ENCODE results near the gene DDAH2.

Gene DDAH2

DNA sequence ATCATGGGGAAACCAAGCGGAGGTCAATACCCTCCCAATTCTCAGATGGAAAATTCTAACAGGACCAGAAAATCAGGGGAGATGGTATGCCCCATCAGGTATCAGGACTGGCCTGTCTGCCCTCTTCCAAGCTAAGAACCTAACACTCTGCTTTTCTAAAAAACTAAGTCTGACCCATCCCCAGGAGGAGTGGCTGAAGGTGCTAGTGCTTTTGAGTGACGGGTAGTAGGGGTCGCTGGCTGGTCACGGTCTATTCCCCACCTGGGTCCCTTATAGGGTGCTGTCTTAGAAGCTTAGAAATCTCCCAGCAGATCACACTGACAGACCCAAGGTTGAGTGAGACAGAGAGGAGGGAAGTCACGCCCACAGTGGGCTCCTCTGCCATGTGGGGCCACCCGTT is 35.6 kb downstream of the DDAH2 start:
- H3K9ac ChIP-seq (ENCODE audit: low read length): no peak overlapping the region
- H3K4me1 ChIP-seq (ENCODE audit: control insufficient read depth, insufficient read depth, low read length): peaks cover 7% of the 10 kb centered on the region; the same call in 1 of the 2 replicates
- H3K9me3 ChIP-seq (ENCODE audit: control insufficient read depth, insufficient read depth, low read depth, low read length): no peaks in the 10 kb centered on the region
- H3K27me3 ChIP-seq (ENCODE audit: control insufficient read depth, insufficient read depth, low read length): no peaks in the 10 kb centered on the region
- H3K27ac ChIP-seq (ENCODE audit: low read depth, low read length): no peak overlapping the region
- H3K36me3 ChIP-seq (ENCODE audit: control insufficient read depth, insufficient read depth, low read length): peaks cover 64% of the 10 kb centered on the region
- no peak overlapping the region for H3K4me3 ChIP-seq (ENCODE audit: low read depth, low read length)

DNA sequence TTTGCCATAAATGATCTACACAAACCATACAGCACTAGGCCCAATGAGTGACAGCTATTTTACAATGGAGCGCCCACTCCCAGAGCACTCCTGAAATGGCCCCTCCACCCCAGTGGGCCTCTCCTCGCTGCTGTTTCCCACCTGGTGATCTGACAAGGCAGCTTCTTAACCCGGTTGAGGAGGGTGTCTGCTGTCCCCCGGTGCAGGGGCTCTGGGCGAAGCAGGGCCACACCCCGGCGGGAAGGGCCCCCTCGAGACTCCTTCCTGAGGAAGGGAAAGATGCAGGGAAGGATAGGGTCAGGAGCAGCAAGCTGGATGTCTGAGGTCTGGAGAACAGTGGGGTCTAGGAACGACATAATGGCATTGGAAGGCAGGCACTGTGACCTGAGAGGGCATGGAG is 36.2 kb downstream of the DDAH2 start:
- peaks cover 71% of the 10 kb centered on the region for H3K36me3 ChIP-seq (ENCODE audit: control insufficient read depth, insufficient read depth, low read length)
- no peaks in the 10 kb centered on the region for H3K27me3 ChIP-seq (ENCODE audit: control insufficient read depth, insufficient read depth, low read length)
- no peak overlapping the region for H3K27ac ChIP-seq (ENCODE audit: low read depth, low read length)
- H3K4me1 ChIP-seq (ENCODE audit: control insufficient read depth, insufficient read depth, low read length): peaks cover 7% of the 10 kb centered on the region; the same call in 1 of the 2 replicates
- no peak overlapping the region for H3K4me3 ChIP-seq (ENCODE audit: low read depth, low read length)
- no peak overlapping the region for H3K9ac ChIP-seq (ENCODE audit: low read length)
- H3K9me3 ChIP-seq (ENCODE audit: control insufficient read depth, insufficient read depth, low read depth, low read length): no peaks in the 10 kb centered on the region

DNA sequence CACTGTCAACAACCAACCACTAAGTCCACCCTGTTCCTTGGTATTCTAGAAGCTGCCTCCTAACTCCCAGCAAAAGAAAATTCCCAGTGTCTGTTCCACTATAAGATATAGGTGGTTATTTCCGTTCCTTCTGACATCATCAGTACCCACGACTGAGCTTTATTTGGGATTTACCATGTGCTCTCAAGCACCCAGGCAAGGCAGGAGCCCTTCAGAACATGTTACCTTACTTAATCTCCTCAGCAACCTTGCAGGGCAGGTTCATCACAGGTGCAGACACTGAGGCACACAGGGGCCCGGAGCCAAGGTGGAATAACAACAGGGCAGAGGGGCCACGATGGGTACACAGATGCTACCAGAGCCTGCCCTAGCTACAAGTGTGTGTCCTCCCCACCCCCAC is 36.7 kb downstream of the DDAH2 start:
- Histone ChIP-seq H3K27me3 (ENCODE audit: control insufficient read depth, insufficient read depth, low read length) (no peaks in the 10 kb centered on the region), H3K36me3 (ENCODE audit: control insufficient read depth, insufficient read depth, low read length) (peaks cover 72% of the 10 kb centered on the region), H3K9ac (ENCODE audit: low read length) (no peak overlapping the region), H3K4me3 (ENCODE audit: low read depth, low read length) (no peak overlapping the region), H3K9me3 (ENCODE audit: control insufficient read depth, insufficient read depth, low read depth, low read length) (no peaks in the 10 kb centered on the region), H3K4me1 (ENCODE audit: control insufficient read depth, insufficient read depth, low read length) (peaks cover 7% of the 10 kb centered on the region; the same call in 1 of the 2 replicates), H3K27ac (ENCODE audit: low read depth, low read length) (no peak overlapping the region)

DNA sequence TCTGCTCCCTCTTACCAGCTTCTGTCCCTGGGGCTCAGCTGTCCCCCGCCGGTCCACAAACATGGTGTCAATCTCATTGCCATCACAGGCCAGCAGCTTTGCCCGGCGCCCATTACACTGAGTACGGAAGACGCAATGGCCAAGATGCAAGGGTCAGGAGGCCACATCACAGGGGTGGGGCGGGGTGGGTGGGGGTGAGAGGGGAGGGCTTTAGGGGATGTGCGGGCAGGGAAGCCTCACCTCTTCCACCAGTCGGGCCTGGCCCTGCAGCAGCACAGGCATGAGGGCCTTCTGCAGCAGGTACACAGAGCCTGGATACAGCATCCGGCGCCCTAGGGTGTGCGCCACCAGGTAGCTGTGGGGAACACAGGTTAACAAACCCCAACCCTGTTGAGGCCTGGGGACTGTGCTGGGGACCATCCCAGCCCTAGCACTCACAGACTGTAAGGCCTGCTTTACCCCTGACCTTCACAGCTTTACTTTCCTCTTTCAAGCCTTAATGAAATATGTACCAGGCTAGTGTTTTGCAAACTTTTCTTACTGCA is 37.5 kb downstream of the DDAH2 start:
- H3K9me3 ChIP-seq (ENCODE audit: control insufficient read depth, insufficient read depth, low read depth, low read length): no peaks in the 10 kb centered on the region
- H3K27me3 ChIP-seq (ENCODE audit: control insufficient read depth, insufficient read depth, low read length): no peaks in the 10 kb centered on the region
- no peak overlapping the region for H3K27ac ChIP-seq (ENCODE audit: low read depth, low read length)
- H3K4me3 ChIP-seq (ENCODE audit: low read depth, low read length): no peak overlapping the region
- no peak overlapping the region for H3K9ac ChIP-seq (ENCODE audit: low read length)
- H3K4me1 ChIP-seq (ENCODE audit: control insufficient read depth, insufficient read depth, low read length): peaks cover 7% of the 10 kb centered on the region; the same call in 1 of the 2 replicates
- peaks cover 72% of the 10 kb centered on the region for H3K36me3 ChIP-seq (ENCODE audit: control insufficient read depth, insufficient read depth, low read length)

DNA sequence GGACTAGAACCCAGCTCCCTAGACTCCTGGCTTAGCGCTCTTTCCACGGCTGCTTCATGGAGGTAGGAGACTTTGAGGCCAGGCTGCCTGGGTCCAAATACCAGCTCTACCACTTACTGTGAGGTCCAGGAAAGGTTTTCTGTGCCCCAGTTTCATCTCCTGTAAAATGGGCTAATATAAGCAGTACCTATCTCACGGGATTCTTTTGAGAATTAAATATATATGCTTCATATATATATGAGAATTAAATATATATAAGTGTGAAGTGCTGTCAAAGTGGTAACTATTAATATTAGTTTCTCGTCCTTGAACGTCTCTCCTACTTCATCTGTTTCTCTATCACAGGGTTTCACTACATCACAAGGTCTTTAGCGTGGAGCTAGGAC is 38.0 kb downstream of the DDAH2 start:
- Histone ChIP-seq H3K27me3 (ENCODE audit: control insufficient read depth, insufficient read depth, low read length) (no peaks in the 10 kb centered on the region), H3K4me1 (ENCODE audit: control insufficient read depth, insufficient read depth, low read length) (peaks cover 7% of the 10 kb centered on the region; the same call in 1 of the 2 replicates), H3K4me3 (ENCODE audit: low read depth, low read length) (no peak overlapping the region), H3K9me3 (ENCODE audit: control insufficient read depth, insufficient read depth, low read depth, low read length) (no peaks in the 10 kb centered on the region), H3K36me3 (ENCODE audit: control insufficient read depth, insufficient read depth, low read length) (peaks cover 76% of the 10 kb centered on the region), H3K9ac (ENCODE audit: low read length) (no peak overlapping the region), H3K27ac (ENCODE audit: low read depth, low read length) (no peak overlapping the region)

DNA sequence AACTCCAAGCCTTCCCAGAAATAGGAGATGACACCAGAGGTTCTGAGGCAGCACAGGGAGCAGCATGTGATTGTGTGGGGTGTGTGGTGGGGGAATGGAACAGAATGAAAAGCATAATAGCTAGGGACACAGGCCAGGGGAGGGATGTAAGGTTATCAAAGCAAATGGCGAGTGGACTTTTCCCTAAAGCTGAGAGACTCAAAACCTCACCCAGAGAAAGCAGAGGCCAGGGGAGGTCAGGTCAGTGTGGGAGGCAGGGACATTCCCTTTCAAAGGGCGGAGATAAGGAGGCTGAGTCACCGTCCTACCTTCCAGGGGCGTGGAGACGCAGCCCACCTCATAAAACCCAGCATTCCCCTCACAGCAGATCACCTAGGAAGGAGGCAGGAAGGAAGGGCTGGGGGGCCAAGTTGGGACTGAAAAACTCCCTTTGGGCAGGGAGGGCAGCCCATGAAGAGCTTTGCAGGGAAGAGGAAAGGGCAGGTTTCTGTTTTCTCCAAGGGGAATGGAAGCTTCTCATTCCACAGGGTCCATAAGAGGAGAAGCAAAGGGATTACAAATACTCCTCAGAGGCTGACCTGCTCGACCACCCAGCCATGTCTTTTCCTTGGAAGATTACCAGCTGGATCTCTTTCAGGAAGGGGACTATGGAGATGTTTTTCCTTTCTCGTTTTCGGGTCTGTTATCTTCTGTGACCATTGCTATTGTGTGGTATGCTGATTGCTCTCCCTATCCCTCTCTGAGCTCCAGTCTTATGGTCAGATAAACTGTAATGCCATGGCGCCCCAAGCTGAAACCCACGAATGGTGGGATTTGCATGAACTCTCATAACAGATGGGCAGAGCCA is 38.6 kb downstream of the DDAH2 start:
- no peak overlapping the region for H3K9ac ChIP-seq (ENCODE audit: low read length)
- H3K4me1 ChIP-seq (ENCODE audit: control insufficient read depth, insufficient read depth, low read length): peaks cover 7% of the 10 kb centered on the region; the same call in 1 of the 2 replicates
- no peaks in the 10 kb centered on the region for H3K27me3 ChIP-seq (ENCODE audit: control insufficient read depth, insufficient read depth, low read length)
- no peak overlapping the region; the same call in 1 of the 2 replicates for H3K4me3 ChIP-seq (ENCODE audit: low read depth, low read length)
- peaks cover 76% of the 10 kb centered on the region for H3K36me3 ChIP-seq (ENCODE audit: control insufficient read depth, insufficient read depth, low read length)
- no peak overlapping the region for H3K27ac ChIP-seq (ENCODE audit: low read depth, low read length)
- no peaks in the 10 kb centered on the region for H3K9me3 ChIP-seq (ENCODE audit: control insufficient read depth, insufficient read depth, low read depth, low read length)

DNA sequence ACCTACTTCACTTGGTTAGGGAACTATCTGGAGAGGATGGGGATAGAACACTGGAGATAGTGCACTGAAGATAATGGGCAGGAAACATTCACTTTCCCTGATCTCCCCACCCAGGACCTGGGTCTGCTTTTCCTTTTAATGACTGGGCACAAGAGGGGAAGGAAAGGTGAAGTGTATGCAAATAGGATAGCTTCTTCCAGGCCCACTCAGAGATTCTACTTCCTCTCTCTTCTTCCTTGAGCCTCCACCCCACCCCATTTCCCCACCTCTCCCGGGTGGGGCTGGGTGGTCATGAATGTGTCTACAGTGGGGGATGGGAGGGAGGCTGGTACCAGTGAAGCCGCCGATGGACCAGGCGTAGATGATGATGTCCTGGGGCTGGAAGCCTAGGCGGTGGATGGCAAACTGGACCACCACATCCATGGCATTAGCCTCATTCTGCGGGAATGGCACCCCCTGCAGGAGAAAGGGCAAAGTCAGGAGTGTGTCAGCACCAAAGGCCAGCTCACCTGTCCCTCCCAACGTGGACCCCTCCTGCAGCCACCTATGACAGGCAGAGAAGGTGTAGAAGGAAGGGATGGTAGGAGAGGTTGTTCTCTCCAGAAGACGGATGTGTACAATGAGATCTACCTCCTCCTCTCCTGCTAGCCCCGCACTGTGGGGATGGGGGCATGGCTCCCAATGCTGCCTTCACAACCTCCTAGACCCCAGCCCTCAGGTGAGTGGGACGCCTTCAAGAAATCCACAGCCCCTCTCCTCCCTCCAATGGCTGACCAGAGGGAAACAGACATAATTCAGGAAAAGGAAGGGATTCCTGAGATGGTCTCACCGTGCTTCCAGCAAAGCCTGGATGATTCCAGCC is 39.6 kb downstream of the DDAH2 start:
- Histone ChIP-seq H3K27me3 (ENCODE audit: control insufficient read depth, insufficient read depth, low read length) (no peaks in the 10 kb centered on the region), H3K9ac (ENCODE audit: low read length) (no peak overlapping the region), H3K27ac (ENCODE audit: low read depth, low read length) (no peak overlapping the region), H3K9me3 (ENCODE audit: control insufficient read depth, insufficient read depth, low read depth, low read length) (no peaks in the 10 kb centered on the region), H3K4me3 (ENCODE audit: low read depth, low read length) (no peak overlapping the region), H3K36me3 (ENCODE audit: control insufficient read depth, insufficient read depth, low read length) (peaks cover 69% of the 10 kb centered on the region), H3K4me1 (ENCODE audit: control insufficient read depth, insufficient read depth, low read length) (peaks cover 7% of the 10 kb centered on the region; the same call in 1 of the 2 replicates)

DNA sequence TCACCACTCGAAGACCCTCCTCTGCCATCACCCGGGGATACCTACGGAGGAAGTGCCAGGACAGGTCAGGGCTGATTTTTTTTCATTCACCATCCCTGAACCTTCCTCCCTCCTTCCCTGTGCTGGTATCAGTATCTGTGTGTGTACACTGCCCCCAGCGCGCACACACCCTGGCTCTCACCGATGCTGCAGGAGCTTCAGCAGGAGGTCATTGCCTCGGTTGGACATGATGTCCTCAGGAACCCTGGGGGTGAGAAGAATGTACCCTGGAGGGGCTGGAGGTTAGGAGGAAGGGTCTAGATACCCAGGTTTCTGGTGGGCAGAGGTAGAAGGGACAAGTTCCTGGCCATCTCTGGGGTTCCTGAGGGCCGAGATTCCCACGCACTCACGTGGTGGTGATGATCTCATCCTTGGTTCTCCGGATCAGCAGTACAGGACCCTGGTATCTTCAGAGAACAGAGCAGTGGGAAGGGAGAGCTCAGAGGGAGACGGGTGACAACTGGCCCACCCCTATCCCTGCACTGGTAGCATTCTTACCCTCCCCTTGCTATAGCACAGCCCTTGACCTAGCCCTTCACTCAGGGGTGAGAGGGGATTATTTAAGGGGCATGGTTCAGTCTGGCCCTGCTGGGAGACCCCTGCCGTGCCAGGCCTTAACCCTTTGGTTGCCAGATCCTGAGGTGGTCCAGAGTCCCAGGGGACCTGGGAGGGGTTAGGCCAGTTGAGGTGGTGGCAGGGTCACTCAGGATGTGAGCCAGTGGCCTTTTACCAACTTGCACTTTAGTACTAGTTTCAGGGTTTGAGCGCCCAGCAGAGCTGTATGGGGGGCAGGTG is 41.0 kb downstream of the DDAH2 start:
- H3K4me3 ChIP-seq (ENCODE audit: low read depth, low read length): no peak overlapping the region
- H3K27ac ChIP-seq (ENCODE audit: low read depth, low read length): no peak overlapping the region
- no peaks in the 10 kb centered on the region for H3K27me3 ChIP-seq (ENCODE audit: control insufficient read depth, insufficient read depth, low read length)
- peaks cover 12% of the 10 kb centered on the region for H3K4me1 ChIP-seq (ENCODE audit: control insufficient read depth, insufficient read depth, low read length)
- no peaks in the 10 kb centered on the region for H3K9me3 ChIP-seq (ENCODE audit: control insufficient read depth, insufficient read depth, low read depth, low read length)
- no peak overlapping the region for H3K9ac ChIP-seq (ENCODE audit: low read length)
- peaks cover 60% of the 10 kb centered on the region for H3K36me3 ChIP-seq (ENCODE audit: control insufficient read depth, insufficient read depth, low read length)

DNA sequence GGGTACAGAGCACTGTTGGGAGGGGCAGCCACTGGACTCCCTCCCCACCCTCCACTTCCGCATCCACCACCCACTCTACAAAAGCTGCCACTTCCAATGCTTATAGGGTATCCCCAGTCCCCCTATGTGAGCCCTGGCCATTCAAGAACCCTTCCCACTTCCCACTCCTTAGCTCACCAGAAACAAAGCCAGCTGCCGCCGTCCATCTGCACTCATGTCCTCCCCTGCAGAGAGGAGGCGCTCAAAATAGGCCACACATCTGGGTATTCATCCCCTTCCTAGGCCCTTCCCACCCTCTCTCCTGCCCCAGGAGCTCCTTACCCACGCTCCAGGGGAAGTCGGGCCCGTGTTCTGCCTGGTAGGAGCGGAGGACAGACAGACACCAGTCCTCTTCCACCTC is 41.8 kb downstream of the DDAH2 start:
- H3K27ac ChIP-seq (ENCODE audit: low read depth, low read length): no peak overlapping the region
- peaks cover 1% of the 10 kb centered on the region; the same call in 1 of the 2 replicates for H3K27me3 ChIP-seq (ENCODE audit: control insufficient read depth, insufficient read depth, low read length)
- no peak overlapping the region for H3K9ac ChIP-seq (ENCODE audit: low read length)
- H3K4me3 ChIP-seq (ENCODE audit: low read depth, low read length): no peak overlapping the region
- H3K9me3 ChIP-seq (ENCODE audit: control insufficient read depth, insufficient read depth, low read depth, low read length): no peaks in the 10 kb centered on the region
- H3K36me3 ChIP-seq (ENCODE audit: control insufficient read depth, insufficient read depth, low read length): peaks cover 54% of the 10 kb centered on the region
- H3K4me1 ChIP-seq (ENCODE audit: control insufficient read depth, insufficient read depth, low read length): peaks cover 12% of the 10 kb centered on the region

DNA sequence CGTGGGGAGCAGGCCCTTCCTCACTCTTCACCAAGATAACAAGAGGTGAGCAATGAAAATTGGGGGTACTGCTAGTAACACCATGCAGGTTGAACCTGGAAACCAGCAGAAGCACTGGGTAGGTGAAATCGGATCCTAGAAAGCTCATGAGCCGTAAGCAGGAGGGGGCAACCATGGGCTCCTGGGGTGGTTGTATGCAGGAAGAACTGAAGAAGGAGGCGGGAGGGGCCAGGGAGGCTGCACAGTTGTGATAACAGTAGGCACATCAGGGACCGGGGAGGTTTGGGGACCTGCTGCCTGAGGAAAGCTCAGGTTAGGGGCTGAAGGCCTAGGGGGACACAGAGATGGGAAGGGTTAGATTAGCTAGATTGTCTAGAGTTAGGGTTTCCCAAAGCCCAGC is 42.6 kb downstream of the DDAH2 start:
- H3K4me3 ChIP-seq (ENCODE audit: low read depth, low read length): no peak overlapping the region
- no peak overlapping the region for H3K9ac ChIP-seq (ENCODE audit: low read length)
- H3K27ac ChIP-seq (ENCODE audit: low read depth, low read length): no peak overlapping the region
- H3K9me3 ChIP-seq (ENCODE audit: control insufficient read depth, insufficient read depth, low read depth, low read length): no peaks in the 10 kb centered on the region
- peaks cover 10% of the 10 kb centered on the region for H3K27me3 ChIP-seq (ENCODE audit: control insufficient read depth, insufficient read depth, low read length)
- H3K4me1 ChIP-seq (ENCODE audit: control insufficient read depth, insufficient read depth, low read length): peaks cover 12% of the 10 kb centered on the region
- H3K36me3 ChIP-seq (ENCODE audit: control insufficient read depth, insufficient read depth, low read length): peaks cover 48% of the 10 kb centered on the region
